DMS79 treated with DMSO at 0.1 percent for 48 hours (cell line): ENCODE results near the gene WEE1.

ENCODE experiments used
- DNase-seq: peaks from one replicate; lab custom pipeline; 2025; lab: John Stamatoyannopoulos, UW

The WEE1 gene

DNA sequence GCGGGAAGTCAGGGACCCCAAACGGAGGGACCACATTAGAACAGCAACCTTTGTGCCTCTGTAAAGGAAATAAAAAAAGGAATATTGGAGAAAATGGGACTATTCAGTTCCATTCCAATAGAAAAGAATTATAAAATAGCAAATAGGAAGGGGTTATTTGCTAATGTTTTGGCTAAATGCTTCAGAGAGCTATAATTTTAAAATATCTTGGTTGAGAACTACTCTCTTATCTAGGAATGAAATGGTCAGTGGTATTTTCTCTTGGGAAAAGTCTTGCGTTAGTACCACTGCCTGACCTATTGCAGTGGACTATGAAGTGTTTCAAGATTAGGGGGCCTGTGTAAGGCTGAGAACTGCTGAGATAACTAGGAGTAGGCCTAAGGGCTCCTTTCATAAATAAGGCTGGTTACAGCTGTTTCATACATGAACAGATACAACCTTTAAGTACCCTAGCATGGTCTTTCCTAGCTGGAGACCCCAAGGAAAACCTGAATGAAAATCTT, 6.9 kb upstream of the WEE1 start:
- no peak for DNase-seq

DNA sequence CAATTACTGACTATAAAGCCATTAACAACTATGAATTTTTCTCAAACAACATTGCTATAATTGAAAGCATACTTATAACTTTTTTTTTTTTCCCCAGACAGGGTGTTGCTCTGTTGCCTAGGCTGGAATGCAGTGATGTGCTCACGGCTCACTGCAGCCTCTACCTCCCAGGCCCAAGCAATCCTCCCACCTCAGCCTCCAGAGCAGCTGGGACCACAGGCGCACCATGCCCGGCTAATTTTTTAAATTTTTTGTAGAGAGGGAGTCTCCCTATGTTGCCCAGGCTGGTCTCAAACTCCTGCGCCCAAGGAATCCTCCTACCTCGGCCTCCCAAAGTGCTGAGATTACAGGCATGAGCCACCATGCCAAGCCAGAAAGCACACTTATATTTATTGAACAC, 6.1 kb upstream of the WEE1 start:
- DNase-seq, result no peak

DNA sequence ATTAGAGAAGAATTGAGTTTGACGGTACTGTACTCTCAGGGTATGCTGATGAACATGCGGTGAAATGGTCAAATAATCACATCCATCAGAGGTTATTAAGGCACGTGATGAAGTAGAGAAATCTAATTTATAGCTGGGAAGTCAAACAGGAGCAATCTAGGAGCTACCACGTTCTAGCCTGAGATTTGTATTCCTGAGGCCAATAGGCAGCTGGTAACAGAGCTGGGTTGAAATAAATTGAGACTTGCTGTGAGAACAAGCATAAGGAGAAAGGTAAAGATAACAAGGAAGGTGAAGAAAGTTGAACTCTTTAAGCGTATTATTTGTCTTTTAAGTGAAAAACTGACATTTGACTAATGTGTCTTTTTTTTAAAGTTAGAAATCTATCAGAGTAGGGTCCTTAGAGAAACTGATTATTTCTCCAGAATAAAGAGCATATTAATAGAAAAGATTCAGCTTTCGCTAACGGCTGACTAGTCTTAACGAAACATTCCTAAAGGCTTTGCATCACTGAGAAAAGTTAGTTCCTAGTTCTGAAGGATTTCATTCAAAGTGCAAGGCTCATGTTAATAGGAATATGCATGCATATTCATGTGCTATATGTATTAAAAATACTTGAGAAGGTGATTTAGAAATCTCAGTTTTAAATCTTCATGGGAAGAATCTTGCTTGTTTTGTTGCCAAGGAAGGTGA, 5.2 kb upstream of the WEE1 start:
- no peak for DNase-seq

DNA sequence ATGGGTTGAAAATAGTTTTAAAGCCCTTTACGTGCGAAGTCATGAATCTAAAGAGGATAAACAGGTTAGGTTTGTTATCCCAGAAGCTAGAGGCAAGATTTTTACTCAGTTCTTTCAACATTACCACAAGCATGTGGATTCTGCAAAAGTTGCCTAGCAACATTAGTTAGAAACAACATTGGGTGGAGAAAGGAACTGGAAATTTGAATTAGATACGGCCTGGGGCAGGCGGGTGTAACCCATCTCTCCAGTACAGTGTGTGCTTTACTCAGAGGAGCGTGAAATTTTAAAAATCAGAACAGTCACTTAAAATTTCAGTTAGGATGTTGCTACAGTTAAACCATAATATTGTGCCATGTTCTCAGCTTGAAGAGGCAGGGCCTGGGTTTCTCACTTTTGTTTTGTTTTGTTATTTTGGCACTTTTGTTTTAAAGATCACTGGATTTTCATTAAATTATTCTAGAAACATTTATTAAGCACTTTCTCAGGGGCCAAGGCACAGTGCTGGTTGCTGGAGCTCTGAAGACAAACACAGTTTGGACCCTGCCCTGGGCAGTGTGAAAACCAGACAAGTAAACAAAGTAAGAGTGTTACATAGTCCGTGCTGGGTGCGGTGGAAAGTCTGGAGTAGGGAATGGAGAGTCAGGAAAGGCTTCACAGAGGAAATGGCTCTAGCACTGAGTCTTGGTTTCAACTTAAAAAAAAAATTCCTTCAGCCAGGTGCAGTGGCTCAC, 4.4 kb upstream of the WEE1 start:
- peak; percentile 73 for DNase-seq

DNA sequence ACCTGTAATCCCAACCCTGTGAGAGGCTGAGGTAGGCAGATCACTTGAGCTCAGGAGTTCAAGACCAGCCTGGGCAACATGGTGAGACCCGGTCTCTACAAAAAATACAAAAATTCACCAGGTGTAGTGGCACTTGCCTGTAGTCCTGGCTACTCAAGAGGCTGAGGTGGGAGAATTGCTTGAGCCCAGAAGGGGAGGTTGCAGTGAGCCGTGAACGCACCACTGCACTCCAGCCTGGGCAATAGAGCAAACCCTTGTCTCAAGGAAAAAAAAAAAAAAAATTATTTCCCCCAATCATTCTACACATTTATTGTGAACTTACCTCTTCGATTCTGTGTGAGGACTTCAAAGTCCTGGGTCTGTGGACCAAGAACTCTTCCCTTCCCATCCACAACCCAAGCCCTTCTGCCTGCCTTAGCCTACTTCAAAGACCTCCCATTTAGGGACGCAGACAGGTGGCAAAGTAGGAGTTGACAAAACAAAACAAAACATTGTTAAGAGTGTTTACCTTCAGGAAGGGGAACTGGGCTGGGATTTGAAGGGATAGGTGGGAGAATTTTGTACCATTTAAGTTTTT, 3.8 kb upstream of the WEE1 start:
- peak; percentile 68 for DNase-seq

DNA sequence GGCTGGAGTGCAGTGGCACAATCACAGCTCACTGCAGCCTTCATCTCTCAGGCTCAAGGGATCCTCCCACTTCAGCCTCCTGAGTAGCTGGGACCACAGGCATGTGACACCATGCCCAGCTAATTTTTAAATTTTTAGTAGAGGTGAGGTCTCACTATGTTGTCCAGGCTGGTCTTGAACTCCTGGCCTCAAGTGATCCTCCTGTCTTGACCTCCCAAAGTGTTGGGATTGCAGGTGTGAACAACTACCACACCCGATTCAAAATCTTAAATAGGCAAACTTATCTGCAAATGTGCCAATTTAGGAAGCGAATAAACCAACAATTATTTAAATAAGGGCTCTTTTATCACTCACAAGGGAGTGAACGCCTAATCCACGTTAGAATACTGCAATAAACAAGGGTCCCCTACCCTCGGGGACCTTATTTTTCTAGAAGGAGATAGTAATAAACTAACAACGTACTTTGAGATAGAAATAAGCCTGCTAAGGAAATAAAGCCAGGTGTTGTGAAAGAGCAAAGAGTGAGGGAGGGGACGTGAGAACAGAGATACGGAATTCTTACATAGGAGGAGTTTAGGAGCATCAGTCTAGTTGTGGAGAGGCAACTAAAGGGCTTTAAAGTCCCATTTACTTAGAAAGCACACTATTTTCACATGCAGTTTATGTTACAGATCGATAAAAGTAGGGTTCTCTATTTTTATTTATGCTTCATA, 3.0 kb upstream of the WEE1 start:
- DNase-seq, result no peak

DNA sequence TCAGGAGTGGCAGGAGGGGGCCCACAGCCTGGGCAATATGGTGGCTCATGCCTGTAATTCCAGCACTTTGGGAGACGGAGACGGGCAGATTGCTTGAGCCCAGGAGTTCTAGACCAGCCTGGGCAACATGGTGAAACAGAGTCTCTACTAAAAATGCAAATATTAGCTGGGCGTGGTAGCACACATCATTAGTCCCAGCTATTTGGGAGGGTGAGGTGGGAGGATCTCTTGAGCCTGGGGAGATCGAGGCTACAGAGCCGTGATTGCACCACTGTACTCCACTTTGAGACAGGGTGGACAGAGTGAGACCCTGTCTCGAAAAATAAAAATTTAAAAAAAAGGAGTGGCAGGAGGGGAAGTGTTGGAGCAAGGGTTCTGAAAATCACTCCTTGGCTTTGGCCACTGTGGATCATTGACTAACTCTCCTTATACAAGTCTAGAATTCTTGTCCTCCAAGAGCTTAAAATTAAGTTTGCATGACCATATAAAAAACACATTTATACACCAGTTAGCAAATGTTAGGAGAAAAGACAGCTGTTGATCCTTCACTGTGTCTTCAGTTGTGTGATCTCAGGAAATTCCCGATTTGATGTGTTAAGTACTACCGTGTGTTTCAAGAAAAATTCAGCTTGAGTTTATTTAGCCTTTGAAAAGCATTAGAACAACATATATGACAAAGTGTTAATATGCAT, 2.3 kb upstream of the WEE1 start:
- no peak for DNase-seq

DNA sequence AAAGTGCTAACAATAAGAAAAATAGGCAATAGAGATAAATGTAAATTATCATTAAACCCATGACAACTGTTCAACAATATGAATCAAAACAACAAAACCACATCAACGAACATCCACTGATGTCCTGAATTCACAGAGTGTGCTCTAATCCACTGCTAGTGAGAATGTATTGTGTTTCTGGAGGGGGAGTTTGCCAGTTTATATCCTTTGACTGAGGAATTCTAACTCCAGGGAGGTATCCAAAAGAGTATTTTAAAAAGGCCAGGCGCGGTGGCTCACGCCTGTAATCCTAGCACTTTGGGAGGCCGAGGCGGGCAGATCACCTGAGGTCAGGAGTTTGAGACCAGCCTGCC, 1.7 kb upstream of the WEE1 start:
- no peak for DNase-seq

DNA sequence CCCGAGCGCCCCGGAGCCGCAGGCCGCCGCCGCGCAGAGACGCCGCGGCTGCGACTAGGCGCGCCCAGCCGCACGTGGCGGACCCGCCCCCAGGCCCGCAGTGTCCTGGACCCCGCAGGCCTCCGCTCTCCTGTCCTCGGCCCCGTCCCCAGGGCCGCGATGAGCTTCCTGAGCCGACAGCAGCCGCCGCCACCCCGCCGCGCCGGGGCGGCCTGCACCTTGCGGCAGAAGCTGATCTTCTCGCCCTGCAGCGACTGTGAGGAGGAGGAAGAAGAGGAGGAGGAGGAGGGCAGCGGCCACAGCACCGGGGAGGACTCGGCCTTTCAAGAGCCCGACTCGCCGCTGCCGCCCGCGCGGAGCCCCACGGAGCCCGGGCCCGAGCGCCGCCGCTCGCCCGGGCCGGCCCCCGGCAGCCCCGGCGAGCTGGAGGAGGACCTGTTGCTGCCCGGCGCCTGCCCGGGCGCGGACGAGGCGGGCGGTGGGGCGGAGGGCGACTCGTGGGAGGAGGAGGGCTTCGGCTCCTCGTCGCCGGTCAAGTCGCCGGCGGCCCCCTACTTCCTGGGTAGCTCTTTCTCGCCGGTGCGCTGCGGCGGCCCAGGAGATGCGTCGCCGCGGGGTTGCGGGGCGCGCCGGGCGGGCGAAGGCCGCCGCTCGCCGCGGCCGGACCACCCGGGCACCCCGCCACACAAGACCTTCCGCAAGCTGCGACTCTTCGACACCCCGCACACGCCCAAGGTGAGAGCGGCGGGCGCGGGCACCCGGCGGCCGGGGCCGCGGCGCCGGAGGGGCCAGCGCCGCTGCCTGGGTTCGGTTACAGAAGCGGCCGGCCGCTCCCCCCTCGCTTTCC, 528 bp downstream of the WEE1 start:
- DNase-seq, result no peak

DNA sequence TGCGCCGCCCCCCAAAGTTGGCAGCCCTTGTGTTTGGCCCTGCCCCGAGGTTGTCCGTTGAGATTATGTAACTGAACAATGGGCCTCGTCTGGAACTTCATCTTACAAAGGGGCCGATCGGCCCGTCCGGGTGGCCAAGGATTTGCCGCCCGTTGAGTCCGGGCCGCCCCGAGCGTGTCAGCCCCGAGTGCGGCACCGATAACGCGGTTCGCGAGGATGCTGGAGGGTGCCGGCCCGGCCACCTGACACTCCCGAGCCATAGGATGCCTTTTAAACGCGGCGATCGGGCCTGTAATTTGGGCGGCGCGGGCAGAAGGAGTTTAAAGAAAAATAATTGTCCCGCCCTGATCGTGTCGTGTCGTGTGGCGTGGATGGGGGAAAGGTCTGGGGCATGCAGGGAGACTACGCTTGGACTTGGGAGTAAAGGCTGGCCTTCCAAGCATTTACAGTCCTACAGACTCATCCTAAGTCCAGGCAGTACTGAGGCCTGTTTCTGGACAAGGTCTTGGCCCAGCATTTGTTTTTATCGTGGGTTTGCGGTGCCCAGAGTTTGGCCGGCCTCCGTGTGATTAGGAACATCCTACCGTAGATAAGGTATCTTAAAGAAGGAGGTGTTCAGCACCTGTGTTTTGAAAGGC, 1.3 kb downstream of the WEE1 start:
- no peak for DNase-seq

DNA sequence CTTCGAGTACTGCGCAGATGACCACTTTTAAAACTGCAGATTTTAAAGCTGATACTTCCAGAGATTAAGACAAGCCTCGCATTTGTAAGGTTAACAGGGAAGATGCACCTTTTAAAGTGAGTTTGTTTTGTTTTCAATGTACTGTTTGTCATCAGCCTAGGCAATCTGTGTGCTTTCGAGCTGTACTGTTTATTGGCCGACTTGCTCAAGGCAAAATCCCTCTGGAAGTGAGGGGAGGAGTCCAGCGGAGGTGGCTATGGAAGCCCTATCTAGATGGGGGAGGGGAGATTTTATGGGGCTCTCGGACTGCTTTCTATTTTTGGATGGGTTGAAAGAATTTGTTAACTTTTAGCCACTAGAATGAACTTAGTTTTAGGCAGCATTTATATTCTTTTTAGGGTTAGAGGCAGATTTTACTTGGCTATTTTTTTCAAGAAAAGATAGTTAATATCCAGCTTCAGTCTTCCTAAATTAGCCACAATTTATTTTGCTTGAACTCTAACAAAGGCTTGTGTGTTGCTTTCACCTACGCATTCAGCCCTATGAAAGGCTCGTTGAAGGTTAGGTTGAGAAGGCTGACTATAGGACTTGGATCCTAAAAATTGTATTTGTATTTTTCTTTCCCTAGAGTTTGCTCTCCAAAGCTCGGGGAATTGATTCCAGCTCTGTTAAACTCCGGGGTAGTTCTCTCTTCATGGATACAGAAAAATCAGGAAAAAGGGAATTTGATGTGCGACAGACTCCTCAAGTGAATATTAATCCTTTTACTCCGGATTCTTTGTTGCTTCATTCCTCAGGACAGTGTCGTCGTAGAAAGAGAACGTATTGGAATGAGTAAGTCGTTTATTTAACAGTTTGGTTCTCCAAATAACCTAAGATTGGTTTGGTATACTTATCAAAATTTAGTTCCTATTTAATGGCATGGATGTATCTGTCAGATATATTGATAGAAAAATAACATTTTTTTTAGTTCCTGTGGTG, 2.1 kb downstream of the WEE1 start:
- peak; percentile 77 for DNase-seq

DNA sequence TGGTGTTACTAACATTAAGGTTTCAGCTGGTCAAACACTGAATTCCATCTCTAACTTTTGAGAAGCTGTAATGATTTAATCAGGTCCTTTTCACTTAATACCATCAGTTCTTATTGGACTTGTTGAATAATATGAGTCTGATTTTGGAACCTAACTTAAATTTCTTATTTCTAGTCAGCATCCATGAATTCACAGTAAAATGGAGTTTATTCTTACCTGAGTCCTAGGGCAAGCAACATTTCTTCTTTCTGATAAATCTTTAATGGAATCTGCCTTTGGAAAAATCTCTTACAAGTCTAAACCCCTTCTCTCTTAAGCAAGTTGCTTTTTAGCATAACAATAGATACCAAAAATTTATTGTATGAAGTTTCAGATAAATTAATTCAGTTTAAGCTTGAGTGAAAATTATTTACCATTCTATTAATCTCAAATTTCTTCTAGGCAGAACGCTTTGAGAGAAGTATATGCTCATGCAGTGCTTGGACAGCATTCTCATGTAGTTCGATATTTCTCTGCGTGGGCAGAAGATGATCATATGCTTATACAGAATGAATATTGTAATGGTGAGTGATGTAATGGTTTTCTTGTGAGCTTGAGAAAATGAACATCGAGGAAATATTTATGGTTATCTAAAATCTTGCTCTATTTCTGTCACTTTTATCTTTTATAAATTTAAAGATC, 3.4 kb downstream of the WEE1 start:
- DNase-seq, result no peak

DNA sequence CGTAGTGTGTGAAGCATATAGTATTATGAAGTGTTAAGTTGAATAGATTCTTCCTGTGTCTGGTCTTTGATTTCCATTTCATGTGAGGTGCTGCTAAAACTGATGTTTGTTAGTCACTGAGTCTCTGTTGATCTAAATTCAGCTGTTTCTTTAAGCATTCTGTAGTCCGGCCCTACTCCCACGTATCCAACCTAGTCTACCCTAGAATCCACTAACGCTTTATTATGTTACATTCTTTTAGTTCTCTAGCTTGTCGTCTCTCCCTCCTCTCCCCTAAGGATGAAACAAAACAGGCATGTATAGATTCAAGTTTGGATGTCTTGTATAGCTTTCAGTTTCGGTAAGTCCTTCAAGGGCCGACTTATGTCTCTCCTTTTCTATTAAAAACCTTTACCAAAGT, 4.1 kb downstream of the WEE1 start:
- DNase-seq, result no peak

DNA sequence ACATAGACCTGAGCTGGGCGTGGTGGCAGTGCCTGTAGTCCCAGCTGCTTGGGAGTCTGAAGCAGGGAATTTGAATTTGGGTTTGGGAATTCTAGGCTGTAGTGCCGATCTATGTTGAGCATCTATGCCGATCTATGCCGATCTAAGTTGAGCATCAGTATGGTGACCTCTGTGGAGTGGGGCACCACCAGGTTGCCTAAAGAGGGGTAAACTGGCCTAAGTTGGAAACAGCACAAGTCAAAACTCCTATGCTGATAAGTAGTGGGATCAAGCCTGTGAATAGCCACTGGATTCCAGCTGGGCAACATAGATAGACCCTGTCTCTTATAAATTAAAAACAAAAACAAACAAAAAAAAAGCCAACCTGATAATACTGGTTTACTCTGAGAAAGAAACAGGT, 7.4 kb downstream of the WEE1 start:
- DNase-seq, result no peak

DNA sequence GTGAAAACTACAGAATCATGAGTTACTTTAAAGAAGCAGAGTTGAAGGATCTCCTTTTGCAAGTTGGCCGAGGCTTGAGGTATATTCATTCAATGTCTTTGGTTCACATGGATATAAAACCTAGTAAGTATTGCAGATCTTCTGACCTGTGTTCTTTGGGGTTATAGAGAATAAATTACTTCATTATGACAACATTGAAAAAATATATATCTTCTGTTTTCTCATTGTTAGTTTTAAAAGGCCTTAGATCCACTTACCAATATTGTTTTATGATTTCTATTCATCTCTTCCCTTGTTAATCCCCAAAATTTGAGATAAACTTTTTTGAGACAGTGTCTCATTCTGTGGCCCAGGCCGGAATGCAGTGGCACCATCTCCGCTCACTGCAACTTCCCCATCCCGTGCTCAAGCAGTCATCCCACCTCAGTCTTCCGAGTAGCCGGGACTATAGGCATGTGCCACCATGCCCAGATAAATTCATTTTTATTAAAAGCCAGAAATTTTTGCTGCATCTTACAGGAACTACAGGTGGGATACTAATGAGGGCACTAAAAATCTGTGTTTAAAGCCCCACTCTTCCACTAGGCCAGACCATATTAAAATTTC, 8.2 kb downstream of the WEE1 start:
- DNase-seq, result no peak

DNA sequence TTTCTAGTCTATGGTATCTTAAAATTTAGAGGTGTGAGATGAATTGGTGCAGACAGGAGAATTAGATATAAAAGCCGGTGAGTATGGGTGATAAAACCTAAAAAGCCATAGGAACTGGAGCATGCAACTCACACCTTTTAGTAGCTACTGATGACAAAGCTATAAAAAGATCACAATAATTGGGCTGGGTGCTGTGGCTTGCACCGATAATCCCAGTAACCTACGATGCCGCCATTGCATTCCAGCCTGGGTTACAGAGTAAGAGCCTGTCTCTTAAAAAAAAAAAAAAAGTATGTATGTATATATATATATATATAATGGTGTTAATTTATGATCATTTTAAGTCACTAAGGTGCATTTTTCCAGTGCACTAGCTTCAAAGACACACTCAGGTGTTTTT, 17.2 kb downstream of the WEE1 start:
- no peak for DNase-seq

DNA sequence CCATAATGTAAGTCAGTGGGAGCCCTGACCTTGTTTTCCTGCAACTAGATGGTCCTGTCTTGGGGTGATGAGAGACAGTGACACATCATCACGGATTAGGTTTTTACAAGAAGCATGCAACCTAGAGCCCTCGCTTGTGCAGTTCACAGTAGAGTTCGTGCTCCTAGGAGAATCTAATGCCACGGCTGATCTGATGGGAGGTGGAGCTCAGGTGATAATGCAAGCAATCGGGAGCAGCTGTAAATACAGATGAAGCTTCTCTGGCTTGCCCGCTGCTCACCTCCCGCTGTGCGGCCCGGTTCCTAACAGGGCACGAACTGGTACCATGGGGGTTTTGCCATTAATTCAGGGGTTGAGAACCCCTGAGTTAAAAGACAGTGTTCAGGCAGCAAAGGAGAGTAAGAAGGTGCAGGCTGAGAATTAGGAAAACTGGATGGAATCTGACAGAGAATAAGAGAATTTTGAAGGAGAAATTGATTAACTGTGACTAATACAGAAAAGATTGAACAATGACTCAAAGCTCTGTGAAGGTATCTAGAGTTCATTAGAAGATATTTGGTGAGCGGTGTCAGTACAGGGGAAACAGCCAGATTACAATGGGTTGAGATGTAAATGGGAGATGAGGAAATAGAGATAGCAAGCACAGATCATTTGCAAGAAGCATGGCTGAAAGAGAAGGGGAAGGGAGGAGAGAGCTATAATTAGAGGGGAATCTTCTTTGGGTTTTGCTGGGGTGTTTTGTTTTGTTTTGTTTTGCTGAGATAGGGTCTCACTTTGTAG, 21.0 kb downstream of the WEE1 start:
- DNase-seq, result no peak
